Astrocyte (in vitro differentiated cells and primary cell): Measurements from ENCODE around the gene SPRING1. TPM values are rescaled to one million over a fixed set of nuclear protein-coding genes. Genes with fewer than 3 reads are reported as not detected.

Source experiments
- total RNA-seq: library from RNA; stranded (reverse); gene quantifications from 2 replicates; pipeline ENCODE4 v1.2.1, GENCODE V29; 2021

SPRING1 gene
- total RNA-seq, 1 donor from 2014 or later: 54.2 TPM

Other genes with a start within 250 kb of the SPRING1 start
- 5.2 and 5.8 TPM in 2 replicates for gene MAP1LC3B2, start 178.7 kb downstream of the SPRING1 start, total RNA-seq
- gene RNFT2, start 246 bp upstream of the SPRING1 start, total RNA-seq: 5.5 and 8.9 TPM in 2 replicates
- gene HRK, start 143.4 kb upstream of the SPRING1 start, total RNA-seq: 1.3 and 2.1 TPM in 2 replicates
- gene FBXW8, start 172.9 kb upstream of the SPRING1 start, total RNA-seq: 26.4 and 28.7 TPM in 2 replicates